Right atrium auricular region (tissue), 2 donors: ENCODE data around the gene TAS2R38. TPM values are rescaled to one million over a fixed set of nuclear protein-coding genes. Genes with fewer than 3 reads are reported as not detected.

ENCODE experiments used
- DNase-seq: peaks from one replicate; pipeline ENCODE4 v3.0.0-alpha.2; 2019; ENCODE audit warnings: low spot score
- H3K27ac ChIP-seq, 2 donors: fragments of 200-600 bp; sonication (generic); 1 replicate in 1 of 2; 2 replicates in 1 of 2; pipeline ENCODE4 v1.5.1; 2016 to 2019
- H3K27me3 ChIP-seq, 2 donors: fragments of 200-600 bp; sonication (generic); one replicate each; pipeline versions ENCODE4 v1.5.1 to v1.6.0; 2017 to 2019
- H3K36me3 ChIP-seq: fragments of 200-600 bp; sonication (generic); one replicate; pipeline ENCODE4 v1.5.1; 2016
- H3K4me1 ChIP-seq, 2 donors: fragments of 200-600 bp; sonication (generic); one replicate each; pipeline versions ENCODE4 v1.5.1 to v1.6.0; 2017 to 2019
- H3K4me3 ChIP-seq, 2 donors: fragments of 200-600 bp; sonication (generic); 1 replicate in 1 of 2; 2 replicates in 1 of 2; pipeline ENCODE4 v1.5.1; 2017 to 2019; ENCODE audit warnings: mild to moderate bottlenecking in 1 of 2, moderate library complexity in 1 of 2
- H3K9me3 ChIP-seq, 2 donors: fragments of 200-600 bp; sonication (generic); one replicate each; pipeline ENCODE4 v1.5.1; 2019
- total RNA-seq, 2 donors: library from RNA; depleted of rRNA; stranded (reverse); fragments of >200 nt; gene quantifications; one replicate each; pipeline ENCODE4 v1.1.0, GENCODE V29; 2016
- TF ChIP-seq, protein P1 (sequence below), 2 donors: fragments of 200-600 bp; sonication (generic); IDR thresholded peaks; one replicate each; pipeline ENCODE4 v1.5.1; 2019; ENCODE audit warnings: antibody characterized with exemption in 2 of 2

The TAS2R38 gene
- total RNA-seq, 2 donors from 2014 or later: not detected

DNA sequence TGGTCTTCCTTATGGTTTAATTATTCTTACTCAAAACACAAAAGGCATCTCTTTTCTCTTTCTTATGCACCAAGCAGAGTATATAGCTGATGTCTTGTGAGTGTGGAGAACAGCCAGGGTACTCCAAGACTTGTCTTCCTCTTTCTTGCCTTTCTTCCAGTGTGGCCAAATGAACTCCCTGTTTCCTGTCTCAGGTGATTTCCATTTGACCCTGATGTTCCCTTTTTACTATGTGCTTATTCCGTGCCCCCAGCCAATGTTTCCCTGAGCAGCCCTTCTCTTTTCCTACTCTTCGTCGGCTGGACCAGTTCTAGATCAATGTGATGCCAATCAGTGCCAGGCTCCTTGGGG, 44.8 kb downstream of the TAS2R38 start:
- no peak for DNase-seq
- Histone ChIP-seq H3K27me3 (no peaks in the 10 kb centered on the region), H3K27ac (no peak overlapping the region), H3K4me1 (no peaks in the 10 kb centered on the region), H3K36me3 (no peaks in the 10 kb centered on the region), H3K9me3 (no peaks in the 10 kb centered on the region), H3K4me3 (no peak overlapping the region)
- TF ChIP-seq, protein P1, sequence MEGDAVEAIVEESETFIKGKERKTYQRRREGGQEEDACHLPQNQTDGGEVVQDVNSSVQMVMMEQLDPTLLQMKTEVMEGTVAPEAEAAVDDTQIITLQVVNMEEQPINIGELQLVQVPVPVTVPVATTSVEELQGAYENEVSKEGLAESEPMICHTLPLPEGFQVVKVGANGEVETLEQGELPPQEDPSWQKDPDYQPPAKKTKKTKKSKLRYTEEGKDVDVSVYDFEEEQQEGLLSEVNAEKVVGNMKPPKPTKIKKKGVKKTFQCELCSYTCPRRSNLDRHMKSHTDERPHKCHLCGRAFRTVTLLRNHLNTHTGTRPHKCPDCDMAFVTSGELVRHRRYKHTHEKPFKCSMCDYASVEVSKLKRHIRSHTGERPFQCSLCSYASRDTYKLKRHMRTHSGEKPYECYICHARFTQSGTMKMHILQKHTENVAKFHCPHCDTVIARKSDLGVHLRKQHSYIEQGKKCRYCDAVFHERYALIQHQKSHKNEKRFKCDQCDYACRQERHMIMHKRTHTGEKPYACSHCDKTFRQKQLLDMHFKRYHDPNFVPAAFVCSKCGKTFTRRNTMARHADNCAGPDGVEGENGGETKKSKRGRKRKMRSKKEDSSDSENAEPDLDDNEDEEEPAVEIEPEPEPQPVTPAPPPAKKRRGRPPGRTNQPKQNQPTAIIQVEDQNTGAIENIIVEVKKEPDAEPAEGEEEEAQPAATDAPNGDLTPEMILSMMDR (IDR thresholded peaks at IDR 0.05): no peak

DNA sequence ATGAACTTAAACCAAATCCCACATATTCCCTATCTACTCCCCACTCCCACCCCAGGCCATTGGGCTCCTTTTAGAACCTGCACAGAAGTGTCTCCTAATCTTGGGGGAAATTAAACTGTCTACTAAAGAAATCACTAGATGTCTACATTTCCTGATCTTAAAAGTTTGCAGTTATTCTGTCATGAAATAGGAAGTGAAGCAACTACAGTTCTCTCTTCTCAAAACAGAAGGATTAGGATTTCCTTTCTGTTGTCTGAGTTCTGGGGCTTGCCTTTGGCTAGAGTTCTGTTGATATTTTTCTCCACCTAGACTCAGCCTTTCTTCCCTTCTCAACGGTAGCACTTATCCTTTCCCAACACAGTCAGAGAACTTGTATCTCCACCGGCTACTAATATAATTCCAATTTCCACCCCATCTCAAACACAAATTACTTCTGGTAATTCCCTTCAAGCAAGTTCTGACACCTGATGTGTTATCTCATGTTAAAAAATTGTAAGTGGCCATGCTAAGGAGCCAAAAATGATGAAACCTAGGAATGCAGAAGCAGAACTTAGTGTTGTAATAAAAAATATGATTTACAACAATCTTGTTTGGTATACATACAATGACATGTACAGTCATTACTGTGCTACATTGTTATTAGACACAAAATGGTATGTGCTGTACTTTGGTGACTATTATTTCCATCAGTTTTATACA, 45.3 kb downstream of the TAS2R38 start:
- no peaks in the 10 kb centered on the region for H3K4me1 ChIP-seq
- no peak overlapping the region for H3K4me3 ChIP-seq
- TF ChIP-seq, protein P1 (IDR thresholded peaks at IDR 0.05): no peak
- DNase-seq: no peak
- H3K9me3 ChIP-seq: no peaks in the 10 kb centered on the region
- no peaks in the 10 kb centered on the region for H3K27me3 ChIP-seq
- H3K27ac ChIP-seq: no peak overlapping the region
- H3K36me3 ChIP-seq: no peaks in the 10 kb centered on the region

Other genes with a start within 250 kb of the TAS2R38 start
- 100 to 1,000 TPM; 102 to 119 TPM for gene SSBP1, start 235.4 kb downstream of the TAS2R38 start, total RNA-seq
- gene TAS2R3, start 209.7 kb downstream of the TAS2R38 start, total RNA-seq: not detected
- under 1 TPM in 1 of 2 donors, not detected in 1; 0.31 TPM for gene TAS2R4, start 197.1 kb downstream of the TAS2R38 start, total RNA-seq
- under 1 TPM in 1 of 2 donors, not detected in 1; 0.59 TPM for gene TAS2R5, start 183.6 kb downstream of the TAS2R38 start, total RNA-seq
- not detected for gene PRSS37, start 132.3 kb downstream of the TAS2R38 start, total RNA-seq
- not detected for gene OR9A4, start 57.4 kb downstream of the TAS2R38 start, total RNA-seq
- gene CLEC5A, start 26.8 kb downstream of the TAS2R38 start, total RNA-seq: 1 to 10 TPM; 1.0 to 1.7 TPM
- 1 to 10 TPM in 1 of 2 donors, under 1 TPM in 1; 0.30 to 1.5 TPM for gene MGAM, start 22.1 kb upstream of the TAS2R38 start, total RNA-seq
- under 1 TPM; 0.04 to 0.15 TPM for gene MGAM2, start 137.9 kb upstream of the TAS2R38 start, total RNA-seq